Stimulated activated CD8-positive, alpha-beta memory T cell treated with anti-CD3 and anti-CD28 coated beads, Interleukin-4, amount 100 ng/mL, for 24 hours (primary cell): ENCODE data around the gene ABR.
"Not testable (repeated sequence)": the region's sequence is repeated elsewhere in the genome, so short reads cannot be mapped to it uniquely, and the experiment has no call there.

Experiments
- DNase-seq: peaks from one replicate; pipeline ENCODE4 v3.0.0-alpha.2; 2020; ENCODE audit warnings: low read depth

The ABR gene

GRCh38 chr17:981292-981658 is 198.5 kb downstream of the ABR start:
- no peak for DNase-seq

- DNase-seq, result peak; percentile 41
Observed at GRCh38 chr17:980406-981291, 199.1 kb downstream of the ABR start.

GRCh38 chr17:979539-980405 is 200.0 kb downstream of the ABR start, which contains the start of gene NXN:
Gene NXN (minus strand): TSS chr17:979776.
- DNase-seq, result peak; percentile 82

- no peak for DNase-seq
Observed at GRCh38 chr17:979212-979538, 200.6 kb downstream of the ABR start.

- DNase-seq, result no peak
Observed at GRCh38 chr17:978103-979093, 201.4 kb downstream of the ABR start.

- DNase-seq, result no peak
Observed at GRCh38 chr17:977166-977565, 202.6 kb downstream of the ABR start.

- no peak for DNase-seq
Observed at GRCh38 chr17:976312-976711, 203.5 kb downstream of the ABR start.

- DNase-seq, result no peak
Observed at GRCh38 chr17:975371-975915, 204.3 kb downstream of the ABR start.

GRCh38 chr17:974778-975177 is 205.0 kb downstream of the ABR start:
- DNase-seq, result not testable (repeated sequence)

- DNase-seq, result no peak
Observed at GRCh38 chr17:973053-973452, 206.7 kb downstream of the ABR start.

GRCh38 chr17:971861-972260 is 207.9 kb downstream of the ABR start:
- not testable (repeated sequence) for DNase-seq

GRCh38 chr17:970364-970763 is 209.4 kb downstream of the ABR start:
- no peak for DNase-seq

- no peak for DNase-seq
Observed at GRCh38 chr17:969811-970355, 209.9 kb downstream of the ABR start.

- no peak for DNase-seq
Observed at GRCh38 chr17:968812-969730, 210.7 kb downstream of the ABR start.

GRCh38 chr17:967122-967521 is 212.7 kb downstream of the ABR start:
- no peak for DNase-seq

GRCh38 chr17:965311-965989 is 214.3 kb downstream of the ABR start:
- no peak for DNase-seq

- DNase-seq, result no peak
Observed at GRCh38 chr17:964876-965275, 214.9 kb downstream of the ABR start.

- DNase-seq, result no peak
Observed at GRCh38 chr17:962670-963069, 217.1 kb downstream of the ABR start.

GRCh38 chr17:962166-962565 is 217.6 kb downstream of the ABR start:
- no peak for DNase-seq
